Fibroblast of pulmonary artery (primary cell): ENCODE data around the gene CD2.

Source experiments
- DNase-seq: peaks from one replicate; pipeline ENCODE4 v3.0.0-alpha.2; 2010; ENCODE audit warnings: low read depth
- H3K4me3 ChIP-seq: replicated peaks from 2 replicates; pipeline ENCODE4 v1.5.1; 2011; ENCODE audit warnings: low read depth, mild to moderate bottlenecking, control low read depth, low read length, moderate library complexity
- TF ChIP-seq, protein P1 (sequence below): IDR thresholded peaks from 2 replicates; pipeline ENCODE4 v1.5.1; 2011; ENCODE audit warnings: mild to moderate bottlenecking, control low read depth, low read length, inconsistent platforms; ENCODE audit errors: missing control alignments

The CD2 gene

DNA sequence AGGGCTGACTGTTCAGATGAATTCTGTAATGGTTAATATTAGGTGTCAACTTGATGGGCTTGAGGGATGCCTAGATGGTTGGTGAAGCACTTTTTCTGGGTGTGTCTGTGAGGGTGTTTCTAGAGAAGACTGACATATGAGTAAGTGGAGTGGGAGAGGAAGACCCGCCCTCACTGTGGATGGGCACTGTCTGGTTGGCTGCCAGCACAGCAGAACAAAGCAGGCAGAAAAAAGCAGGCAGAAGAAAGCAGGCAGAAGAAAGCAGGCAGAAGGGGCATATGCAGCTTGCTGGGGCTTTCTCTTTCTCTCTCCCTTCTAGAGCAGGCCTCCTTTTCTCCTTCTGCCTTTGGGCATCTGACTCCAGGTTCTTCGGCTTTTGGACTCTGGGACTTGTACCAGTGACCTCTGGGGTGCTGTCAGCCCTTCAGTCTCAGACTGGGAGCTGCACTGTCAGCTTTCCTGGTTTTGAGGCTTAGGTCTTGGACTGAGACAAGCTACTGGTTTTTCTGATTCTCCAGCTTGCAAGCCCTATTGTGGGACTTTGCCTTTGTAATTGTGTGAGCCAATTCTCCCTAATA, 42.9 kb upstream of the CD2 start:
- TF ChIP-seq, protein P1, sequence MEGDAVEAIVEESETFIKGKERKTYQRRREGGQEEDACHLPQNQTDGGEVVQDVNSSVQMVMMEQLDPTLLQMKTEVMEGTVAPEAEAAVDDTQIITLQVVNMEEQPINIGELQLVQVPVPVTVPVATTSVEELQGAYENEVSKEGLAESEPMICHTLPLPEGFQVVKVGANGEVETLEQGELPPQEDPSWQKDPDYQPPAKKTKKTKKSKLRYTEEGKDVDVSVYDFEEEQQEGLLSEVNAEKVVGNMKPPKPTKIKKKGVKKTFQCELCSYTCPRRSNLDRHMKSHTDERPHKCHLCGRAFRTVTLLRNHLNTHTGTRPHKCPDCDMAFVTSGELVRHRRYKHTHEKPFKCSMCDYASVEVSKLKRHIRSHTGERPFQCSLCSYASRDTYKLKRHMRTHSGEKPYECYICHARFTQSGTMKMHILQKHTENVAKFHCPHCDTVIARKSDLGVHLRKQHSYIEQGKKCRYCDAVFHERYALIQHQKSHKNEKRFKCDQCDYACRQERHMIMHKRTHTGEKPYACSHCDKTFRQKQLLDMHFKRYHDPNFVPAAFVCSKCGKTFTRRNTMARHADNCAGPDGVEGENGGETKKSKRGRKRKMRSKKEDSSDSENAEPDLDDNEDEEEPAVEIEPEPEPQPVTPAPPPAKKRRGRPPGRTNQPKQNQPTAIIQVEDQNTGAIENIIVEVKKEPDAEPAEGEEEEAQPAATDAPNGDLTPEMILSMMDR = no peak
- no peak overlapping the region for H3K4me3 ChIP-seq
- no peak for DNase-seq

DNA sequence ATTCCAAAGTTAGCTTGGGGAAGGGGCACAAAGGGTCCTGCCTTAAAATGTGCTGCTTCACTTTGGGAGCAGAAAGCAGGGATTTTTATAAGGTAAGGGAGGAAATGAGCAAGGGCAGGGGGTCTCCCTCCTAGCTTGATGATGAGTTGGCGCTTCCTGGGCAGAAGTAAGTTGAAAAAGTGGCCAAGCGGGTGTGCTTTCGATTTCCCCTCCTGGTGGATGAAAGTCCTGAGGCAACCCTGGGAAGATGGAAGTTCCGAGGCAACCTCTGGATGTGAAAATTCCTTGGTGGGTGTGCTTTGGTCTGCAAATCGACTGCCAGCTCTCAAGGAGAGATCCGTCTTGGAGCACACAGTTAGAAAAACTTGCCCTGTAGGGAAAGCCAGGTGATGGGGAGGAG, 41.7 kb upstream of the CD2 start:
- TF ChIP-seq, protein P1 = no peak
- no peak overlapping the region for H3K4me3 ChIP-seq
- DNase-seq = no peak

DNA sequence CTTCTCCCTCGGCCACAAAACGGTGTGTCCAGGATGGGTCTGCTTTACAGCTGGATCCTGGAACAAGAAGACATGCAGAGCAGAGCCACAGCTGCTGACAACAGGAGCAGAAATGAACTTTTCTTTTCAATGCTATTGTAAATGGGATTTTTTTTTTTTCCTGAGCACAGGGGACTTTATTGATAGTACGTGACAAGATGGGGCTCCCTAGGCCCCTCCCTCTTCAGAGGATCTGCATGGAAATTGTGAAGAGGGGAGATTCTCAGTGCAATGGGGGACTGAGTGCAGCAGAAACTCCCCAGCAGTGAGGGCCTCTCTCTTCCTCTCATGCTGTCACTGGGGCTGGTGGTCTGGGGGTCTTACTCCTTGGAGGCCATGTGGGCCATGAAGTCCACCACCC, 40.8 kb upstream of the CD2 start:
- TF ChIP-seq, protein P1 = no peak
- no peak for DNase-seq
- no peak overlapping the region for H3K4me3 ChIP-seq

DNA sequence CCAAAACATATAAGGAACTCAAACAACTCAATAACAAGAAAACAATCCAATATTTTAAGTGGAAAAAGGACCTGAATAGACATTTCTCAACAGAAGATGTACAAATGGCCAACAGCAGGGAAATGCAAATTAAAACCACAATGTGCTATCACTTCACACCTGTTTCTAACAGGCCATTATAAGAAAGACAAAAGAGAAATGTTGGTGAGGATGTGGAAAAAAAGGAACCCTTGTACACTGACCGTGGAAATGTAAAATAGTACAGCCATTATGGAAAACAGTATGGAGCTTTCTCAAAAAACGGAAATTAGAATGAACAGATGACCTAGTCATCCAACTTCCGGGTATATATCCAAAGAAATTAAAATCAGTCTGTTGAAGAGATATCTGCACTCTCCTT, 37.8 kb upstream of the CD2 start:
- TF ChIP-seq, protein P1 = no peak
- no peak for DNase-seq
- H3K4me3 ChIP-seq = no peak overlapping the region

DNA sequence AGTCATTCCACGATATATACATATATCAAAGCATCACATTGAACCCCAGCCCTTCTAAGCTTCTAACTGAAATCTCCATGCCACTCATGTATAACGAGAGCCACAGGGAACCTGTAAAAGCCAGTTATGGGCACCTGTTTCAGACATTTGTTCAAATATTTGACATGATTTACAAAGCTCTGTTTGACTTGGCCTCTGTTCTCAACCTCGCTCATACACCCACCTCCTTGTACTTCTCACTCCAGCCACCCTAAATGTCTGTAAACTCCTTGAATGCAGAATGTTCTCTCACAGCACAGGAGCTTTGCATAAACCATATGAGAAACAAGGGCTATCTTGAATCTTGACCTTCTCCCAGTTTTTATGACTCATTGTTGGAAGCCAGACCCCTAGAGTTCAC, 36.9 kb upstream of the CD2 start:
- TF ChIP-seq, protein P1 = no peak
- H3K4me3 ChIP-seq = no peak overlapping the region
- no peak for DNase-seq

DNA sequence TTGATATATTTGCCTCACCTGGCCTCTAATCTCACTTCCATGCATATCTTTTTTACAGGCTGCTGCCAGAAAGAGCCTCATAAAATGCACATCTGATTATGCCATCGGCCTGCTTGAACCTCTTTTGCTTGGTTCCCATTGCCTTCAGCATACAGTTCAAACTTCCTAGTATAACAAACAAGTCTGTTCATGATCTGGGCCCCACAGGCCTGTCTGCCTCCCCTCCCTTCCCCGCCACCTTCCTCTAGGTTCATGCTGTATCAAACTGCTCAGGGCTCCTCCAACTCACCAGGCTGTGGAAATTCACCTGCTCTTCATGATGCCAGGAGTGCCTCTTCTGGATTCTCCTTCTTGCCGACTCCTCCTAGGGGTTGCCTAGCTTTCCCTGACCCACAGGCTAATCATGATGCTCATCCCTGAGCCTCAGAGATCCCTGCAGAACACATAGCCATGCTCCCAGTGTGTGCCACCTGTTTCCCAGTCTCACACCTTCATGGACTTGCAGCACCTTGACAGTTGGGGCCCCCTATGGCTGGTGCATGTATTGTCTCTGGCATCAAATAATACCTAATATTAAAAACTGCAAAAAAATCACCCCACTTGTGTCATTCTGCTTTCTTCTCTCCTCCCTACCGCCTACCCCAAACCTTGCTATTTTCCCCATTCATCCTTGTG, 33.7 kb upstream of the CD2 start:
- DNase-seq = no peak
- TF ChIP-seq, protein P1 = no peak
- no peak overlapping the region for H3K4me3 ChIP-seq

DNA sequence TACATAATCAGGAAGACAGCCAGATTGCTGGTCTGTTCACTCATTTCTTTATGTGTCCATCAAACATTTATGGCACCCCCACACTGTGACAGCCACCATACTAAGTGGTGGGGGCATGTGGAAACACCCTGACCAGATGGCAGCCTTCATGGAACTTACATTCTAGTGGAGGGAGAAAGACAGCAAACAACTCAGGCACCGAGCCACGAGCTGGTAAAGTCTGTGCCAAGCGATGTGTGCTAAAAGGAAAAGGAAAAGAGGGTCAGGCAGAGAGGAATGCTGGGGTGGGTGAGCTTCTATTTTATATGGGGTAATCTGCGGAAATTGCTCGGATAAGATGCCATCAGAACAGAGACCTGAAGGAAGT, 33.2 kb upstream of the CD2 start:
- DNase-seq = no peak
- H3K4me3 ChIP-seq = no peak overlapping the region
- TF ChIP-seq, protein P1 = no peak
